ENCODE measurements around the gene MYL6B. TPM values are rescaled to one million over a fixed set of nuclear protein-coding genes. Genes with fewer than 3 reads are reported as not detected.

Gene MYL6B
- polyA plus RNA-seq, 1 donor (not counting 4 experiments of a cell fraction or from before 2014, with no cell fraction given): 44.9 TPM

- no peaks in the 10 kb centered on the region for H3K9me3 ChIP-seq (ENCODE audit: control insufficient read depth, low read depth, low read length)
- H2AFZ ChIP-seq (ENCODE audit: control insufficient read depth, low read length): no peak overlapping the region
- no peak overlapping the region for H3K27ac ChIP-seq (ENCODE audit: control insufficient read depth, insufficient read depth, low read length)
- H3K27me3 ChIP-seq (ENCODE audit: control insufficient read depth, extremely low read depth, insufficient read depth, low read length): no peaks in the 10 kb centered on the region
- no peak for TF ChIP-seq CTCF (optimal IDR thresholded peaks at IDR 0.05 in 1 of 3, IDR thresholded peaks at IDR 0.05 in 1 of 3, conservative IDR thresholded peaks at IDR 0.05 in 1 of 3; ENCODE audit: extremely low read depth in 1 of 3, insufficient read depth in 2 of 3, low read length in 3 of 3)
- no peak for TF ChIP-seq EZH2 (IDR thresholded peaks at IDR 0.05; ENCODE audit: low read length)
- H4K20me1 ChIP-seq (ENCODE audit: control insufficient read depth, extremely low read depth, insufficient read depth, low read length): no peaks in the 10 kb centered on the region
- no peak overlapping the region for H3K4me3 ChIP-seq (ENCODE audit: control insufficient read depth in 2 of 3, extremely low read depth in 1 of 3, insufficient read depth in 2 of 3, low read depth in 1 of 3, low read length in 3 of 3)
- no peaks in the 10 kb centered on the region for H3K4me1 ChIP-seq (ENCODE audit: control insufficient read depth, extremely low read depth, insufficient read depth, low read length)
- H3K9me1 ChIP-seq (ENCODE audit: control insufficient read depth, extremely low read depth, insufficient read depth, low read length): no peaks in the 10 kb centered on the region
- DNase-seq (ENCODE audit: low read depth, low spot score) (no peak), FAIRE-seq (no peak)
- dilution Hi-C loops (cut with MboI; ENCODE audit: extremely low pct_ligation_motif_present, low sequenced_read_pairs): no loop called here
- H3K79me2 ChIP-seq (ENCODE audit: control insufficient read depth, insufficient read depth, low read length): no peaks in the 10 kb centered on the region
- H3K36me3 ChIP-seq (ENCODE audit: control insufficient read depth in 2 of 2, extremely low read depth in 1 of 2, insufficient read depth in 2 of 2, low read length in 2 of 2): peaks cover 8 to 29% of the 10 kb centered on the region in 2 experiments
- no peak overlapping the region for H3K4me2 ChIP-seq (ENCODE audit: control insufficient read depth, extremely low read depth, insufficient read depth, low read depth, low read length)
- H3K9ac ChIP-seq (ENCODE audit: control insufficient read depth, extremely low read depth, insufficient read depth, low read length): no peak overlapping the region
Observed at GRCh38 chr12:56202366-56202765, 50.0 kb downstream of the MYL6B start.

GRCh38 chr12:56202838-56203237 is 50.5 kb downstream of the MYL6B start:
- Histone ChIP-seq H3K4me1 (ENCODE audit: control insufficient read depth, extremely low read depth, insufficient read depth, low read length) (no peaks in the 10 kb centered on the region), H3K79me2 (ENCODE audit: control insufficient read depth, insufficient read depth, low read length) (no peaks in the 10 kb centered on the region)

More at GRCh38 chr12:56202838-56203237, 50.5 kb downstream of the MYL6B start:
- Histone ChIP-seq H3K9me3 (ENCODE audit: control insufficient read depth, low read depth, low read length) (no peaks in the 10 kb centered on the region), H3K4me2 (ENCODE audit: control insufficient read depth, extremely low read depth, insufficient read depth, low read depth, low read length) (no peak overlapping the region), H3K36me3 (ENCODE audit: control insufficient read depth in 2 of 2, extremely low read depth in 1 of 2, insufficient read depth in 2 of 2, low read length in 2 of 2) (peaks cover 13 to 34% of the 10 kb centered on the region in 2 experiments), H2AFZ (ENCODE audit: control insufficient read depth, low read length) (no peak overlapping the region), H3K27me3 (ENCODE audit: control insufficient read depth, extremely low read depth, insufficient read depth, low read length) (no peaks in the 10 kb centered on the region), H4K20me1 (ENCODE audit: control insufficient read depth, extremely low read depth, insufficient read depth, low read length) (no peaks in the 10 kb centered on the region), H3K9ac (ENCODE audit: control insufficient read depth, extremely low read depth, insufficient read depth, low read length) (no peak overlapping the region), H3K9me1 (ENCODE audit: control insufficient read depth, extremely low read depth, insufficient read depth, low read length) (no peaks in the 10 kb centered on the region), H3K27ac (ENCODE audit: control insufficient read depth, insufficient read depth, low read length) (no peak overlapping the region), H3K4me3 (ENCODE audit: control insufficient read depth in 2 of 3, extremely low read depth in 1 of 3, insufficient read depth in 2 of 3, low read depth in 1 of 3, low read length in 3 of 3) (no peak overlapping the region)
- dilution Hi-C loops (cut with MboI; ENCODE audit: extremely low pct_ligation_motif_present, low sequenced_read_pairs): no loop called here
- no peak for FAIRE-seq
- TF ChIP-seq CTCF (optimal IDR thresholded peaks at IDR 0.05 in 1 of 3, IDR thresholded peaks at IDR 0.05 in 1 of 3, conservative IDR thresholded peaks at IDR 0.05 in 1 of 3; ENCODE audit: extremely low read depth in 1 of 3, insufficient read depth in 2 of 3, low read length in 3 of 3): no peak
- no peak for TF ChIP-seq EZH2 (IDR thresholded peaks at IDR 0.05; ENCODE audit: low read length)
- no peak for DNase-seq (ENCODE audit: low read depth, low spot score)

Measured in keratinocyte (primary cell).